ENCODE measurements around the gene GBF1.

DNA sequence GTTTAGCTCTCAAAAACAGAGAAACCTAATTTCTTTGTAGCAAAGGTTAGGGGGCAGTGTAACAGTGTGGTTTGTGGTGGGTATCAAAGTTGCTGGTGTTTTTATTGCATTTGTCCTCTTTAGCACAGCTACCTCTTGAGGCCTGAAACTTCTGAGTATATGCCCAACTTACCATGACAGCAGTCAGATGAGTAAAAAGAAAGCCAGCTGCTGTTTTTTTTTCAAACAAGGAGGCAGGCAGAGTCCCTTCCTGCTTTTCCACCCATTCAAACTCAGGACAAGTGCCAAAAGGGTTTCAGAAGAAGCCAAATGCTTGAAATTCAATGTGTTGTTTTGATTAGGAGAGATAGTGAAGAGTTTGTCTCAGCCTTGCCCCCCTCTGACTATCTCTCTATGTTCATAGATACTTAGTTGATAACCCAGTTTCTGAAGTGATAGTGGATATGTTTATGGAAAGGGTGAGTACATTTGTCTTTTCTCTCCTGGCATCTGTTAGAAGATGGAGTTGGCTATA is 23.1 kb downstream of the GBF1 start:
- TF ChIP-seq, protein P1, sequence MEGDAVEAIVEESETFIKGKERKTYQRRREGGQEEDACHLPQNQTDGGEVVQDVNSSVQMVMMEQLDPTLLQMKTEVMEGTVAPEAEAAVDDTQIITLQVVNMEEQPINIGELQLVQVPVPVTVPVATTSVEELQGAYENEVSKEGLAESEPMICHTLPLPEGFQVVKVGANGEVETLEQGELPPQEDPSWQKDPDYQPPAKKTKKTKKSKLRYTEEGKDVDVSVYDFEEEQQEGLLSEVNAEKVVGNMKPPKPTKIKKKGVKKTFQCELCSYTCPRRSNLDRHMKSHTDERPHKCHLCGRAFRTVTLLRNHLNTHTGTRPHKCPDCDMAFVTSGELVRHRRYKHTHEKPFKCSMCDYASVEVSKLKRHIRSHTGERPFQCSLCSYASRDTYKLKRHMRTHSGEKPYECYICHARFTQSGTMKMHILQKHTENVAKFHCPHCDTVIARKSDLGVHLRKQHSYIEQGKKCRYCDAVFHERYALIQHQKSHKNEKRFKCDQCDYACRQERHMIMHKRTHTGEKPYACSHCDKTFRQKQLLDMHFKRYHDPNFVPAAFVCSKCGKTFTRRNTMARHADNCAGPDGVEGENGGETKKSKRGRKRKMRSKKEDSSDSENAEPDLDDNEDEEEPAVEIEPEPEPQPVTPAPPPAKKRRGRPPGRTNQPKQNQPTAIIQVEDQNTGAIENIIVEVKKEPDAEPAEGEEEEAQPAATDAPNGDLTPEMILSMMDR (IDR thresholded peaks at IDR 0.05; ENCODE audit: poor library complexity), result no peak
- TF ChIP-seq EZH2 (IDR thresholded peaks at IDR 0.05; ENCODE audit: borderline replicate concordance), result no peak

Data from hepatocyte (in vitro differentiated cells).